D721Med (cell line): Measurements from ENCODE around the gene TAGAP.

Experiments used
- DNase-seq: peaks from one replicate; pipeline ENCODE4 v3.0.0; 2011; ENCODE audit warnings: low spot score; ENCODE audit not compliant: insufficient read length
- FAIRE-seq: peaks from 2 replicates; lab custom pipeline; 2011; peaks lifted over from hg19 to GRCh38; lab: Jason Lieb, UNC
- TF ChIP-seq, protein P1 (sequence below): IDR thresholded peaks from 2 replicates; pipeline ENCODE4 v1.5.1; 2012; ENCODE audit warnings: mild to moderate bottlenecking, control low read depth; ENCODE audit not compliant: insufficient read depth; ENCODE audit errors: missing control alignments

The TAGAP gene

GRCh38 chr6:159068904-159069578 is 24.2 kb upstream of the TAGAP start:
- TF ChIP-seq, protein P1, sequence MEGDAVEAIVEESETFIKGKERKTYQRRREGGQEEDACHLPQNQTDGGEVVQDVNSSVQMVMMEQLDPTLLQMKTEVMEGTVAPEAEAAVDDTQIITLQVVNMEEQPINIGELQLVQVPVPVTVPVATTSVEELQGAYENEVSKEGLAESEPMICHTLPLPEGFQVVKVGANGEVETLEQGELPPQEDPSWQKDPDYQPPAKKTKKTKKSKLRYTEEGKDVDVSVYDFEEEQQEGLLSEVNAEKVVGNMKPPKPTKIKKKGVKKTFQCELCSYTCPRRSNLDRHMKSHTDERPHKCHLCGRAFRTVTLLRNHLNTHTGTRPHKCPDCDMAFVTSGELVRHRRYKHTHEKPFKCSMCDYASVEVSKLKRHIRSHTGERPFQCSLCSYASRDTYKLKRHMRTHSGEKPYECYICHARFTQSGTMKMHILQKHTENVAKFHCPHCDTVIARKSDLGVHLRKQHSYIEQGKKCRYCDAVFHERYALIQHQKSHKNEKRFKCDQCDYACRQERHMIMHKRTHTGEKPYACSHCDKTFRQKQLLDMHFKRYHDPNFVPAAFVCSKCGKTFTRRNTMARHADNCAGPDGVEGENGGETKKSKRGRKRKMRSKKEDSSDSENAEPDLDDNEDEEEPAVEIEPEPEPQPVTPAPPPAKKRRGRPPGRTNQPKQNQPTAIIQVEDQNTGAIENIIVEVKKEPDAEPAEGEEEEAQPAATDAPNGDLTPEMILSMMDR = no peak
- DNase-seq (no peak), FAIRE-seq (no peak)

GRCh38 chr6:159067334-159067733 is 22.5 kb upstream of the TAGAP start:
- TF ChIP-seq, protein P1 = no peak
- FAIRE-seq (no peak), DNase-seq (no peak)

- TF ChIP-seq, protein P1 = no peak
- FAIRE-seq (no peak), DNase-seq (no peak)
Measured at GRCh38 chr6:159066483-159066882, 21.7 kb upstream of the TAGAP start.

GRCh38 chr6:159065759-159066329 is 21.1 kb upstream of the TAGAP start:
- no peak for FAIRE-seq
- TF ChIP-seq, protein P1 = no peak
- no peak for DNase-seq

DNA sequence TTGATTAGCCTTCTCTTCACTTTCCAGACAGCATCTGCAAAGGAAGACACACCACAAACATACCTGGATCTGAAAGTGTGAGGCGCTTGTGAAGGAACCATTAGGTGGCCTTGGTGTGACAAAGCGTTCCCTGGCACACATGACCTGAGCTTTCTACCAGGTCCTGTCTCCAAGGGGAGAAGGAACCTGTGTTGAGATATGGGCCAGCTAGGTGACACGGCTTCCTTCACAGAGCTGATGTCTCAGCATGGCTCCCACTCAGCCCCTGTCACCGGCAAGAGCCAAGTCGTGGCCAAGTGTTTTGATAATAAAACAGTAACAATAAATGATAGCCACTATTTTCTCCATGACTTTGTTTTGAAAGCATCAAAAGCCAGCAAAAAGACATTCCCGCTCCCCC is 20.3 kb upstream of the TAGAP start:
- TF ChIP-seq, protein P1 = no peak

GRCh38 chr6:159064477-159064876 is 19.7 kb upstream of the TAGAP start:
- DNase-seq (no peak), FAIRE-seq (no peak)
- TF ChIP-seq, protein P1 = no peak

More for the DNA sequence above, 20.3 kb upstream of the TAGAP start:
- FAIRE-seq (no peak), DNase-seq (no peak)

GRCh38 chr6:159063549-159063948 is 18.8 kb upstream of the TAGAP start:
- TF ChIP-seq, protein P1 = no peak
- DNase-seq (no peak), FAIRE-seq (no peak)
